GM20431 (cell line): ENCODE results near the gene VWA8.
"Not testable (repeated sequence)": the region's sequence is repeated elsewhere in the genome, so short reads cannot be mapped to it uniquely, and the experiment has no call there.

Experiments
- in situ Hi-C: fragments of 300-500 bp; cut with MseI, MboI; formaldehyde crosslinking; loops from one replicate; pipeline ENCODE4 v1.15.0; 2020; ENCODE audit warnings: low sequenced_read_pairs; ENCODE audit not compliant: unreplicated experiment

The VWA8 gene

DNA sequence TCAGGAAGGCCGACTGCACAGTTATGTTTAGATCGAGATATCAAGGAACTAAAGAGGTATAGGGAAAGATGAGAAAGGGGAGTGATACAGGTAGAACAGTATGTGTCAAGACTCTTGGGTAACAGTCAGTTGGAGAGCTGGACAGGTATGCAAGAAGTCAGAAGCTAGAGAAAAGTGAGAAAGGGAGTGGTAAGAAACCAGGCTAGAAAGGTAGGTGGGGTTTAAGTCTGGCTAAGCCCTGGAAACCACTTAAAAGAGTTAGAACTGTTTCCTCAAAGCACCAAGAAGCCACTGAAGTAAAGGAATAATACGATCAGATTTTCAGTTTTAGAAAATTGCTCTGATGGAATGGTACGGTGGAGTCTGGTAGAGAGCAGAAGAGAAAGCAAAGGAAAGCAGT is 196.4 kb downstream of the VWA8 start:
- in situ Hi-C loops = no loop called here

DNA sequence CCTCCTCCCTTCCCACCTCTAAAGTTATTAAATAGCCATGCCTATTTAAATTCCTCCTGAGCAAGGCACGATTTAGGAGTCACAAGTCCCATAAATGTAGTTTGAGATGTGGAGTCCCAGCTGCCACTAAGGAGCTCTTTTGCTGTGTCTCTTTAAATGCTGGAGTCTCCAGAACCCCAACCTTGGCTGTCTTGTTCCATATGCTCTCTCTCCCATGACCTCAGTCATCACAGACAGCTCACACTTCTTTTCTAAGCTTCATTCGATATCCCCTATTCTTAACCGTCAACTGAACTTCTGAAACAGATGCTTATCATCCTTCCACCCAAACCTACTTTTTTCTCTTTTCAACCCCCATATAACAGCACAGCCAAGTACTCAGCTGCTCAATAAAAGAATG is 197.1 kb downstream of the VWA8 start:
- in situ Hi-C loops = no loop called here

DNA sequence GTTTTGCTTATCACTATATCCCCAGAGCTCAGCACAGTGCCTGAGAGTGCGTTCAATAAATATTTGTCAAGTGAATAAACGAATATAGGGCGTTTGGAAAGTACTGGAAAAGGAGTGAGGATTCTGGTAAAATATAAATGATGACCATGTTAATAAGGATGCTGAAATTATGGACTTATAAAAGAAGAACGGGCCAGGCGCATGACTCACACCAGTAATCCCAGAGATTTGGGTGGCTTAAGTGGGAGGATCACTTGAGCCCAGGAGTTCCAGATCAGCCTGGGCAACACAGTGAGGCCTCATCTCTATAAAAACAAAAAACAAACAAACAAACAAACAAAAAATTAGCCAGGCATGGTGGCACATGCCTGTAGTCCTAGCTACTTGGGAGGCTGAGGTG is 198.1 kb downstream of the VWA8 start:
- in situ Hi-C loops = no loop called here

DNA sequence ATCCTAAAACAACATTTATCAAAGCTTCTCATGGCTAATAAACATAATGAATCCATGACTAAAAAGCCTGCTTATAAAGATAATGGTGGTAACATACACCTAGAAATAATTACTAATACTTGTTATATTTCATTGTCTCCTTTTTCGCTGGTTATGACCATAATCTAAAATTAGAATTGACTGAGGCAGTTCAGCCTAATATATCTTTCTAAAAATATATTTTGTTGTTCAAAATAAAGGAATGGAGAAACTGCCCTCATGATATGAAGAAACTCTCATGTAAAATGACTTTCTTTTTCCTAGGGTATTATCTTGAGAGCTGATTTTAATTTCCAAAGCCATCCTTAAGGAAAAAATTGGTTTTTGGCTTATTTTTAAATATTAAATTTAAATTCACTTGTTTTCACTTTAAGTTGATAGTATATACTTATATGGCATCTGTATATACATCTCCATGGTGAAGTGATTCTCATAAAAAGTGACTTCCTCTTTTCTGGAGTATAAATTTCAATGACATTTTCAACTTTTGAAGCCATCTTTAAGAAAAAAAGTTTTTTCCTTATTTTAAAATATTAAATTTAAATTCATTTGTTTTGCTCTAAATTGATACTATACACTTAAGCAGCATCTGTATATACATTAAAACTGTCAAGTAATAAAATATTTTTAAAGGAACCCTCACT is 204.6 kb downstream of the VWA8 start:
- in situ Hi-C loops = no loop called here

DNA sequence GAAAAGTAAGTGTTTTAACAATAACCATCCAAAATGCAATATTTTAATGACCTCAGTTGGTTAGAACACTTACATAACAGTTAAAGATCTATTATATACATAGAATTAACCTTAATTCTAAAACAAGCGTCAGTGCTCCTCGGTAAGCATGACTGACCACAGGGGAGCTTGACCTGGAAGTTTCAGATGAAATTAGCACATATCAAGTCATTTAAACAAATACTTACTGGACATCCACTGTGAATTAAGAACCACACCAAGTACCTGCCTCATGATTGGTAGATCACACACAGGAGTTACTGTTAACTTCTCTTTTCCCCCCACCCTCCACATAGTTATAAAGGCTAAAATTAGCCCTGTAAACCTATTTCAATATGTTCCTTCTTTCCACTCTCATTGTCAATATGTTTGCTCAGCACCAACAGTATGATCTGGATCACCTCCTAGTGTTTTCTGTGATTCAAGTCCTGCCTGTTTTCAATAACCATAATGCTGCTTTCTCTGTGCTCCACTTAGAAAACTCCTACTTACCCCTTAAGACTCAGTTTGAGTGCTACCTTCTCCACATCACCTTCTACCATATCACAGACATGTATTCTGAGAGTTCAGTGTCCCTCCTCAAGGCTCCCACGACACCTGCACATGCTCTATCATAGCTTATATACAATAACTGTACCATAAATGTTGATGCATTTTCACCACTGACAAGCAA is 209.0 kb downstream of the VWA8 start:
- in situ Hi-C loops = no loop called here

DNA sequence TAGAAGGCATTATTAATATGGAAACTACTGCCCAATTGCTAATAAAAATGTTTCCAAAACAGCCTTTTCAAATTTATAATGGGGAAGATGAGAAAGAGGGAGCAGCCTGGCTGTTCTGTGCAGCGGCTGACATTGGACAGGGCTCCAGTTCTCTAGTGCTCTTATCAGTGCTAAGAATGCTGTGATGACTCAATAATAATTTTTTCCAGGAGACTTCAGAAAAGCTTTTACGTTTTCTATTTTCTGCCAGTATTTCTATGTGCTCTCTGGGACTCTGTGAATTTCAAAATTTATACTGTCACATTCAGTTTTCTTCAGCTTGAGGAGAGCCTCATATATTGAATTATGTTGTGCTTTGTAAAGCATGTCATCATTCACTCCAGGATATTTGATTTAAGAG is 209.6 kb downstream of the VWA8 start:
- in situ Hi-C loops = no loop called here

DNA sequence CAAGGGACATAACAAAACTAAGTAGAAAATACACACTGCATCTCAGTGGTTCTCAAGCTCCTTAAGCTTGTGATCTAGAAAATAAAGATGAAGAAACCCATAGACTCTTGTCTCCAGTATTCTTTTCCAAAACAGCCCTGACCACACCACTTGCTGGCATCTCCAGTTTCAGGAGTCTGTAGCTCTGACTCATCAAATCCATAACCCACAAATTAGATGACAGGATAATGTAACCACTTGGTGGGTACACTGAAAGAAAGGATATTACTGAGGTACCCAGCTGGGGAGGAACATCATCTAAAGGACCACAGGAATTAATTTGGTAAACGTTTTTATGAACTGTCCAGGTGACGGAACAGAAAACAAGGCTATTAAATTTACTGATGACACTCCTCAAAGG is 214.7 kb downstream of the VWA8 start:
- in situ Hi-C loops = no loop called here

DNA sequence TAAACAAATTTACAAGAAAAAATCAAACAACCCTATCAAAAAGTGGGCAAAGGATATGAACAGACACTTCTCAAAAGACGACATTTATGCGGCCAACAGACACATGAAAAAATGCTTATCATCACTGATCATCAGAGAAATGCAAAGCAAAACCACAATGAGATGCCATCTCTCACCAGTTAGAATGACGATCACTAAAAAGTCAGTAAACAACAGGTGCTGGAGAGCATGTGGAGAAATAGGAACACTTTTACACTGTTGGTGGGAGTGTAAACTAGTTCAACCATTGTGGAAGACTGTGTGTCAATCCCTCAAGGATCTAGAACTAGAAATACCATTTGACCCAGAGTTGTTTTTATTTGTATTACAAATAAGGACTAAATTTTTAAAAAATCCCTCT is 215.4 kb downstream of the VWA8 start:
- in situ Hi-C loops = not testable (repeated sequence)

DNA sequence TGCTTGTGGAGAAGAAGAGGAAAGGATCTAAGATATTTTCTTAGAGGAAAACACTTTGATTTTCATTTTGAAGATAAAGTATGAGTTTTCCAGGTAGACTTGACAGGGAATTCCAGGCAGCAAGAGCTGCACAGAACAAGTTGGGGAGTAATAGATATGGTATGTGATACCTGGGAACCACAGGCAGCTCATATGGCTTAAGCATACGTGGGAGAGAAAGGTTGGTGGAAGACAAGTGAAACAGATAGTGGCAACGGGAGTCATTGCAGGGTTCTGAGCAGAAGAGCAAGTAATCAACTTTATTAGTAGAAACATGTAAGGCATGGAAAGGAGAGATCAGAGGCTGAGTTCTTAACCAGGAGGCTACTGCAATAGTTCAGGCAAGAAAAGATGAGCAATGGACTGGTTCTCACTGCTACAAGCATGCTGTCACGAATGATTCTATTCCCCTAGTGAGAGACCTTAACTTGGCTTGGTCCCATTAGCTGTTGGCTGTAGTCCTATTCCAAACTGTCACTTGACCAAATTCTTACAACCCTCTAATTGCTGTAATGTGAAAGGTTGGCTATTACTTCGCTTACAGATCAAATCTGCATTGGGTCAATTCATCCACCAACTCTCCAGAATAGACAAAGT is 217.9 kb downstream of the VWA8 start:
- in situ Hi-C loops = no loop called here

DNA sequence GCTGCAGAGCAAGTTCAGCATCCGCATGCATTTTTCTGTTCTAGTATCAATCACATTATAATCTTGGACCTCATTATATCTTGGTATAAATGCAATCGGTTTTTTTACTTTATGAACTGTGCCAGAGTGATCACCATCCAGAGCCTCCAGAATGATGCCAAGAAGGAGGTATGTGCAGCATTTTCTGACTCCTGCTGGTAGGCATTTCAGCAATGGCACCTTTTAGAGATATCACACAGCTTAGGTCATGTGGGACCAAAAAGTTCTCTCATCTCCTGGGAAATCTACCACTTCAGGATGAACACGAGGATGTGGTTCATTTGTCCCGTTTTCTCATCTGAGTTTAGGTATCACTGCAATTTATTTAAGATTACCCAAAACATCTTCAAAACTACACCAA is 220.4 kb downstream of the VWA8 start:
- in situ Hi-C loops = no loop called here

DNA sequence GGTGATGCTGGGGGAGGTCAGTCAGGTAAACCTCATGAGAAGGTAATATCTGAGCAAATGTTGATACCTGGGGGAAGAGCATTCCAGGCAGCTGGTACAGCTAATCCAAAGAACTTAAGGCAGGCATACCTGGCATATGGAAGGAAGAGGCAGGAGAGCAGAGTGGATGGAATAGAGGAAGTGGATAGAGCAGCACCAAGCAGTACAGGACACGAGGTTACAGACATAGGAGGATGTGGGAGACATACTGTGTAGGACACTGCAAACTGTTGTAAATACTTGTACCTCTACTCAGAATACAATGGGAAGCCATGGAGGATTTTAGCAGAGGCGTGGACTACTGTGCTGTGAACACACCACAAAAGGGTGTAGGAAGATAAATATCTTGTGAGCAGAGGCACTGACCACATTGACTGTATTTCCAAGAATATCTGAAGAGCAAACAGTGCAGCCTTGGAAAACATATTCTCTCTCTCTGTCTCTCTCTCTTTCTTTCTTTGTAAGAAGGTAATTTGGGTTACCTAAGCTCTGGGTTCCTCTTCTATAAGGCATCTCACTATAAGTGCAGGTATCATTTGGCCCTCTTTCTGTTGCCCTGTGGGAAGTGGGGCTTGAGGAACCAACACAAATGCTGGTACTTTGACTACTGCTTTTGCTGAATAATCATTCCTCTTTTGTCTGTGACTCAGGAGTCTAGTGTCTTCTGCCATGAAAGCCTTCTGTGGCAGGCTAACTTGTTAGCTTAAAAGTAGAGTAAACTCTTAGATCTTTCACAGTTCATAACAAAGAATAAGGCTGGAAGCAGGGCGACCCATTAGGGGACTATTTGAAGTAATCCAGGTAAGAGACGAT is 238.0 kb downstream of the VWA8 start:
- in situ Hi-C loops = no loop called here

DNA sequence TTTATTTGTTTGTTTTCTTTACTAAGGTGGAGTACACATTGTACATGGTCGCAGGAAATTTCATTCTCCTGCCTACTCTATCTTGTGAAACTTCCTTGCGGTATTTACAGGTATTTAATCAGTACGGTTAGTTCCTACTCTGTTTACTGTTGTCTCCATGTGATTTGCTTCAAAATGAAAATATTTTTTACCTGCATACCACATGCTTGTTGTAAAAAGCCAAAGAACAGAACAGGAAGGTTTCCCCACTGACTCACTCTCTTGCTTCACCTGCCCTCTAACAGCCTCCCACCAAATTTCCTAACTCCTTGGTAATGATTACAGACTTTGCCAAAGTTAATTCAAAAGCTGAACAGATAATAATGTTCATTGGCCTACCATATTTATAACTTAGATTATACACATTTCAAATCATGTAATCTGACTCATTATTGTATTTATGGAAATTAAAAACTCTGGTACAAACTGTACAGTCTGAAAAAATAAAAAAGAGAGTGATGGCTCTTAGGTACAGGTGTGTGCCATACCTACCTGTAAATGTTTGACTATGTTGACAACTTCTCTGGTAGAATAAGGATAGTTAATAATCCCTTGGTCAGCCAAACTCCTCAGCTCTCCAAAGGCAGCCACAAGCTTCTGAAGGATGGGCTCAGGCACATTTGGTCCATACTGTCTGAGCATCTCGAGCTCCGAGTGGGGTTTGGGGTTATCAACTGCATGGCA is 239.9 kb downstream of the VWA8 start:
- in situ Hi-C loops = no loop called here

DNA sequence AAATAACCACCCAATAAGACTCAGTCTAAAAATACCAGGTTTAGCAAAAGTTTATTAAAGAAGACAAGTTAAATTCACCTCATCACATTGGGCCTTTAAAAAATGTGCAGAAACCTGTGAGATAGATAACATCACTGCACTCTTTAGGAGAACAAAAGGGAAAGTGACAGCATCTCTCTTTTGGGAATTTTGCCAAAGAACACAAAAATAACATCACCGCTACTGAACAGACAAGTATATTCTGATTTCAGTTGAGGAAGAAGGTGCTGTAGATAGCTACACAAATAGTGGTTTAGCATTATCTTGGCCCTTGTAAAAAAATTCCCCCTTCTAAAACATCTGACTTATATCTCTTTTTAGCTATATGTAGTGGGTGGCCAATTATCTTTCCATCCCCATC is 244.7 kb downstream of the VWA8 start:
- in situ Hi-C loops = no loop called here

DNA sequence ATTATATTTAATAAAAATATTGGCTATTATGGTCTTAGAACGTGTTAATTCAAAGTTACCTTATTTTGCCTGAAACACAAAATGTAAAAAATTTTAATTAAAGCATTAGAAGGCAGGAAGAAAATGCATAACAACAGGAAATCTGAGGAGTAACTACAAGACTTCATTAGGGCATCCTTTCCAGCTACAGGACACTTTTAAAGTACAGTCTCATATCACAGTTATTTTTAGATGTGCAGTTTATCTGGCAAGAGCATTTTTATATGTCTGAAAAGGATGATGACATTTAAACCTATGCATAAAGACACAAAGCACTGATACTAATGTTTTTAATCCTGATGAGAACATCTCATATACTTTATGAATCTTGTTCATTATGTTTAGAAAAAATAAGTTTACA is 247.5 kb downstream of the VWA8 start:
- in situ Hi-C loops = no loop called here

DNA sequence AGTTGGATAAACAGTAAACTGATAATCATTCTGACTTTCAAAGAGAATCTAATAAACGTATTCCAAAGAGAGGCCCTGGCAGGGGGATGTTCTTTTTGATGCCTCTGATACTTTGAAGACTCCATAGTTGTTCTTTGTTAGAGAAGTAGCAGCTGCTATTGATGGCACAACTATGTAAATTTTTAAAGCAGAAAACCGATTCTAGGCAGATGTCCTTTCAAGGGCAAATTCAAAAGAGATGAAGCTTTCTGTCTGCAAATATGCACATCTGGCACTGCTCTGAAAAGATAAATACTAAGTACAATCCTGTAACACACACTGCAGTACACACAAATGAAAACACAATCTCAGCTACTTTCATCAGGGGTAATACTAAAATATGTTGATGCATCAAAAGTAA is 250.1 kb downstream of the VWA8 start:
- in situ Hi-C loops = no loop called here

DNA sequence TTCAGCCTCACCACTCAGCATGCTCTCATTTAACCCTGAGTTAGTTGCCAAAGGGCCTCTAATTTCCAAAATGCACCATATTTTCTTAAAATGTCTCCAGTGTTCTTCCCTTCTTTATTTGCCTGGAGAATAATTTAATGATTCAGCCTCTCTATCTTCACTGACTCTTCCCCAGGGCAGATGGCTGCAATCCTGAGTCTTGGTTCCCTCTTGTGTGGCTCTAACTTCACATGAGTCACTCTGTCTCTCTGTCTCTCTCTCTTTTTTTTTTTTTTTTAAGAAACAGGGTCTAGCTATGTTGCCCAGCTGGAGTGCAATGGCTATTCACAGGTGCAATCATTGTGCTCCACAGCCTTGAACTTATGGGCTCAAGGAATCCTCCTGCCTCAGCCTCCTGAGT is 251.4 kb downstream of the VWA8 start:
- in situ Hi-C loops = no loop called here

DNA sequence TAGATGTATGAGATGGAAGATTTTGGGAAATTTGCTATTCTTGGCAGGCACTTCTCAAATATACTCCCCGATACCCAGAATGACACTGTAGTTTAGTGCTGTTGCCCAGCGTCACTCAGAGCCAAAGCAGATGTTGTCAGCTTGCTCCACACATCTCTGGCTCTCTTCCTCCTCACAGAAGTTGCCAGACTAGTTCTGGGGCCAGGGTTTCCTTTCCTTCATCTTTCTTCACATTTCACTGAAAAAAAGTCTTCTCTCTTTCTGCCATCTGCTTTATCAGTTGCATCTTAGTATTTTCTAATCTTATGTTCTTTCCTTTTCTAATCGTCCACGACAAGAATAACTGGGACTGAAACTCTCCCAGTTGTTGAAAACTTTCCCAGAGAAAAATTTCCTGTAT is 252.2 kb downstream of the VWA8 start:
- in situ Hi-C loops = no loop called here

DNA sequence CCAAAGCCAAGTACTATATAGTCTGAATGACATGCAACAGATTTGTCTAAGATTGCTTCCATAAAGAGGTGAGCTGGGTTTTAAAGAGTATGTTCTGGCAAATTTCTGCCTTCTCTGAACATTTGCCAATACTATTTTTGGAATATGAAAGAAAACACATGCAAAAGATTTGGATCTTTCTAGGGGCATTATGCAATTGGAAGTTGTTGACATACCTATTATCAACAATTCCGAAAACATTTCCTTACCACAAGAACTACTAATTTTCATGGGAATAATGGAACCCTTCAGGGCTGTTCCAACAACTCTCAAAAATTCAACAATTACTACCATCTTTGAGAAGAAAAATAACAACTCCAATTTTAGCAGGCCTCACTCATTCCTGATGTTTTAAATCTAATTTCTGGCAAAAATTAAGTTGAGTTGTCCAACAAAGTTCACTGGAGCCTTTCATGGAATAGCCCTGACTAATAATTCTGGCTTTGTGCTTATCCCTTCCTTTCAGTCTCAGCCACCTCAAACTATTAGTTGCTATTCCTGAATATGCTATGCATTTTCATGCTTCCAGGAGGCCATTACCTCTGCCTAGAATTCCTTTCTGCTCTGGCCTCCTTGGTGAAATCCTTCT is 253.6 kb downstream of the VWA8 start:
- in situ Hi-C loops = no loop called here

DNA sequence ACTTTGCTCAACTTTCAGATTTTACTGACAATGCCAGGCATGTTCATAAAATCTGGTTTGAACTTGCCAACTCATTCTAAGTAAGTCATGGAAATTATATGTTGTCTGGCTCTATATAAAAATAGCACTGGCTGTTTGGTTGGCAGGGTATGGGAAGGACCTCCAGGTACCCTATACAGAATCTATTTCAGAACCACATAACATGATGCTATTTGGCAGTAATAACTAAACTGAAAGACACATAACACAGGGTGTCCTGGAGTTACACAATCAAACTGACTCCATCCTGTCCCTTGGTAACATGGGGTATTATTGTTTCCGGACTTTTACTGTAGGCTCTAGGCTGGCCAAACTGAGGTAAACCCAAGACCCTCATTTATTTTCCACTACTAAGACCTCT is 254.8 kb downstream of the VWA8 start:
- in situ Hi-C loops = no loop called here

DNA sequence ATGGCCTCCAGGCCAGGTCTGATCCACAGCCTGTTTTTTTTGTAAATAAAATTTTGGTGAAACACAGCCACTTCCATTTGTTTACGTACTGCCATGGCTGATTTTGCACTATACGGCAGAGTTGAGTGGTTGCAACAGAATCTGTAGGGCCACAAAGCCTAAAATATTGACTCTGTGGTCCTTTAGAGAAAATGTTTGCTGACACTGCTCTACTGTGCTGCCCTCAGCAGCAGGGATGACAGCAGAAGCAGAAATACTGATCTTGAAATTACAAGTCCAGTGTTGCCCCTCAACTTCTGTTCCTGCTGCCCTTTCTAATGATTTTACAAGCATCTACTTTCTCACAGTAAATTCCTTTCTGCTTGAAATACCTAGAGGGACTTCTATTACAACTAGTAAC is 258.4 kb downstream of the VWA8 start:
- in situ Hi-C loops = no loop called here
